Subcutaneous abdominal adipose tissue (tissue), 5 donors: Measurements from ENCODE around the gene UBXN2A.
"Not testable (repeated sequence)": the region's sequence is repeated elsewhere in the genome, so short reads cannot be mapped to it uniquely, and the experiment has no call there.

Source experiments
- H3K27ac ChIP-seq: one replicate; pipeline ENCODE4 v1.7.0; 2013; ENCODE audit warnings: low read depth, mild to moderate bottlenecking, inconsistent platforms, low read length, moderate library complexity
- H3K27me3 ChIP-seq, 5 donors: one replicate each; pipeline ENCODE4 v1.7.0; 2013; ENCODE audit warnings: low read length in 5 of 5, inconsistent platforms in 1 of 5; ENCODE audit not compliant: control insufficient read depth in 5 of 5, insufficient read depth in 4 of 5
- H3K36me3 ChIP-seq, 5 donors: one replicate each; pipeline ENCODE4 v1.7.0; 2013; ENCODE audit warnings: low read length in 5 of 5; ENCODE audit not compliant: control insufficient read depth in 5 of 5, insufficient read depth in 5 of 5
- H3K4me1 ChIP-seq, 5 donors: one replicate each; pipeline ENCODE4 v1.7.0; 2013; ENCODE audit warnings: low read length in 5 of 5, mild to moderate bottlenecking in 3 of 5, moderate library complexity in 1 of 5; ENCODE audit not compliant: control insufficient read depth in 5 of 5, insufficient read depth in 5 of 5
- H3K4me3 ChIP-seq, 5 donors: one replicate each; pipeline ENCODE4 v1.7.0; 2013; ENCODE audit warnings: low read length in 5 of 5, low read depth in 1 of 5
- H3K9ac ChIP-seq, 5 donors: one replicate each; pipeline ENCODE4 v1.7.0; 2013; ENCODE audit warnings: low read length in 5 of 5, mild to moderate bottlenecking in 4 of 5, moderate library complexity in 3 of 5
- H3K9me3 ChIP-seq, 5 donors: one replicate each; pipeline ENCODE4 v1.7.0; 2013; ENCODE audit warnings: low read length in 5 of 5; ENCODE audit not compliant: control insufficient read depth in 5 of 5
- donor health status: healthy.
- donor health status: healthy.
- donor health status: healthy.
- donor health status: healthy.
- donor health status: healthy.

UBXN2A gene

DNA sequence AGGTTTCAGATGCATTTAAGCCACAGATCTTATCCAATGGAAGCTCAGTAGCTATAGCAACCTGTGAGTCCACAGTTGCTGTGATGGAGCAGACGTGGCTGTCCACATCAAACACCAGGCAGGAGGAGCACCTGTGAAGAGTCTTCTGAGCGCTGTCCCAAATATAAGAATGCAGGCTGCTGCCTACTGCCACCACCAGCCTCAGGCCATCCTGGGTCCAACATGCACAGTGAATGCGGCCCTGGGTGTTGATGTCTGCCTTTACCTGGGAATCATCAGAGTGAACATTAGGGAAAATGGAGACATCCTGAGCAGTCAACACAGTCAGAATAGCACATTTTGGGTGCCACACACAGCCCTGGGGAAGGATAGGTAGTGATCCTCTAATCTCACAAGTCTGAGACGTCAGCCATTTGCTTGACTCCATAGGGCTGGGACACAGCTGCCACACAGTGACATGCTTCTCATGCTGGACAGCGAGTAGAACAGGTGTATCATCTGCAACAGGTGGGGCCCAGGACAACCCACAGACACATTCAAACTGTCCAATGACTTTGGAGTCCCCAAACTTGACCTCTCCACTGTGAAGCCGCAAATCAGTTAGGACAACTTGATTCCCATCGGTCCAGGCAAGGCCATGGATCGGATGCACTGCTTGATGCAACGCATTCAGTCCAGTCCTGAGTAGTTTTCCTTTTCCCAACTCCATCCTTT is 98.7 kb downstream of the UBXN2A start:
- Histone ChIP-seq H3K9me3 (no peaks in the 10 kb centered on the region), H3K4me1 (no peaks in the 10 kb centered on the region), H3K27ac (no peak overlapping the region), H3K9ac (no peak overlapping the region), H3K36me3 (peaks cover 12 to 33% (median 27%) of the 10 kb centered on the region in 5 donors), H3K27me3 (no peaks in the 10 kb centered on the region), H3K4me3 (no peak overlapping the region)

DNA sequence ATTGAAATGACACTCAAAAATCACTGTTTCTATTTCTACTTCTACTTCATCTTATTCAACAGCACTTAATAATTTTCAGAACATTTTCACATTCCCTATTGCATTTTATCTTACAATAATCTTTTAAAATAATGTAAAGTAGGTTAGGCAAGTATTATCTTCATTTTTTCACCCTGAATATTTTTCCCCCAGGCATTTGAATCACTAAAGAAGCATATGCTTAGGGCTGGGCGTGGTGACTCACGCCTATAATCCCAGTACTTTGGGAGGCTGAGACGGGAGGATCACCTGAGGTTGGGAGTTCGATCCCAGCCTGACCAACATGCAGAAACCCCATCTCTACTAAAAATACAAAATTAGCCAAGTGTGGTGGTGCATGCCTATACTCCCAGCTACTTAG is 100.2 kb downstream of the UBXN2A start:
- H3K4me3 ChIP-seq = no peak overlapping the region
- H3K27ac ChIP-seq = no peak overlapping the region
- H3K27me3 ChIP-seq = no peaks in the 10 kb centered on the region
- H3K9me3 ChIP-seq = no peaks in the 10 kb centered on the region
- no peaks in the 10 kb centered on the region for H3K4me1 ChIP-seq
- H3K36me3 ChIP-seq = peaks cover 12 to 33% (median 27%) of the 10 kb centered on the region in 5 donors
- no peak overlapping the region for H3K9ac ChIP-seq

DNA sequence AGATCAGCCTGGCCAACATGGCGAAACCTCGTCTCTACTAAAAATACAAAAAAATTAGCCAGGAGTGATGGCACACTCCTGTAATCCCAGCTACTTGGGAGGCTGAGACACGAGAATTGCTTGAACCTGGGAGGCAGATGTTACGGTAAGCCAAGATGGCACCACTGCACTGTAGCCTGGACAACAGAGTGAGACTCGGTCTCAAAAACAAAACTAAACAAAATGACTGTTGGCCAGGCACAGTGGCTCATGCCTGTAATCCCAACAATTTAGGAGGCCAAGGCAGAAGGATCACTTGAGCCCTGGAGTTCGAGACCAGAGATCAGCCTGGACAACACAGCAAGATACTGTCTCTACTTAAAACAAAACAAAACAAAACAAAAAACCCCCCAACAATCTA is 102.9 kb downstream of the UBXN2A start:
- not testable (repeated sequence) for H3K27me3 ChIP-seq, H3K4me3 ChIP-seq, H3K9me3 ChIP-seq, H3K27ac ChIP-seq, H3K9ac ChIP-seq
- Histone ChIP-seq H3K36me3 (peaks cover 5 to 13% (median 12%) of the 10 kb centered on the region in 5 donors), H3K4me1 (peaks cover 0 to 15% (median 14%) of the 10 kb centered on the region in 5 donors)

DNA sequence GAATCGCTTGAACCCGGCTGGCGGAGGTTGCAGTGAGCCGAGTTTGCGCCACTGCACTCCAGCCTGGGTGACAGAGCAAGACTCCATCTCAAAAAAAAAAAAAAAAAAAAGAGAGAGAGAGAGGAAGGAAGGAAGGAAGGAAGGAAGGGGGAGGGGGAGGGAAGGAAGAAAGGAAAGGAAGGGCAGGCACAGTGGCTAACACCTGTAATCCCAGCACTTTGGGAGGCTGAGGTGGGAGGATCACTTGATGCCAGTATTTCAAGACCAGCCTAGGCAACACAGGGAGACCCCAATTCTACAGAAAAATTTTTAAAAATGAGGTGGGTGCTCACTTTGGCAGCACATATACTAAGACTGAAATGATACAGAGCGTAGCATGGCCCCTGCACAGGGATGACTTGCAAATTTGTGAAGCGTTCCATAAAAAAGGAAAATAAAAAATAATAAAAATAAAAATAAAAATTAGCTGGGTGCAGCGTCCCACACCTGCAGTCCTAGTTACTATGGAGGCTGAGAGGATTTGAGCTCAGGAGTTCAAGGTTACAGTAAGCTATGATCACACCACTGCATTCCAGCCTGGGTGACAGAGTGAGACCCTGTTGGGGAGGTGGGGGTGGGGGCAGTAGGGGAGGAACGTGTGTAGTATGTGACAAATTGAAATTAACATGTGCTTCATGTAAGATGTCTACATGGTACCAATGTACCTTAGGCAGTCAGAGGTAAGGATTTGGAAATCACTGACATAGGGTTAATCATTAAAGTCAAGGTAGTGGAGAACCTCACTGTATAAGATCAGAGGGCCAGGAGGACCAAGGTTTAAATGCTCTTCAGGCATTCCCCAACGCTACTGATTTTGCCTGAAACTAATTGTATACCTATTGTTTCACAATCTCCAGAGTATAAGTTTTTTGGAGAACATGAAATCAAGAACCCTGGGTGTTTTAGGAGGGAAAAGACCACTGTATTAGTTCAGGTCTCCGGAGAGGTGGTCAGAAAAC is 105.5 kb downstream of the UBXN2A start:
- H3K27ac ChIP-seq = no peak overlapping the region
- H3K36me3 ChIP-seq = no peaks in the 10 kb centered on the region
- H3K9me3 ChIP-seq = no peaks in the 10 kb centered on the region
- peak overlapping the region in 2 of 5 donors; percentile 78 to 84 for H3K4me3 ChIP-seq
- H3K4me1 ChIP-seq = peaks cover 0 to 35% (median 31%) of the 10 kb centered on the region in 5 donors
- H3K27me3 ChIP-seq = no peaks in the 10 kb centered on the region
- no peak overlapping the region for H3K9ac ChIP-seq

DNA sequence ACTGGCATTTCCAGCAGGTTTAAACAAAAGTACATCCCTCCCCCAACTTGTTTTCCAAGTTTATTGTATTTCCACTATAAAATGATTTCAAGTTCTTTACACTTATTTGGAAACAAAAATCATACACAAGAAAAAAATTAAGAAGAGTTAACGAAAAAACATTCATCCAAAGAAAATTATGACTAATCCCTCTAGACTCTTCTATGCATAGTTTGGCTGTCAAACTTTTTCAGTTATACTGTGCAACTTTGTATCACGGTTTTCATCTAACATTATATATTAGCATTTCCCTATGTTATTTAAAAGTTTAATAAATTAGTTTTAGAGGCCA is 106.3 kb downstream of the UBXN2A start:
- Histone ChIP-seq H3K27ac (peak overlapping the region; percentile 82), H3K36me3 (no peaks in the 10 kb centered on the region), H3K4me1 (peaks cover 0 to 35% (median 31%) of the 10 kb centered on the region in 5 donors), H3K27me3 (no peaks in the 10 kb centered on the region), H3K9me3 (no peaks in the 10 kb centered on the region), H3K9ac (peak overlapping the region; percentile 77 to 85 (median 78)), H3K4me3 (peak overlapping the region; percentile 78 to 92 (median 87))

DNA sequence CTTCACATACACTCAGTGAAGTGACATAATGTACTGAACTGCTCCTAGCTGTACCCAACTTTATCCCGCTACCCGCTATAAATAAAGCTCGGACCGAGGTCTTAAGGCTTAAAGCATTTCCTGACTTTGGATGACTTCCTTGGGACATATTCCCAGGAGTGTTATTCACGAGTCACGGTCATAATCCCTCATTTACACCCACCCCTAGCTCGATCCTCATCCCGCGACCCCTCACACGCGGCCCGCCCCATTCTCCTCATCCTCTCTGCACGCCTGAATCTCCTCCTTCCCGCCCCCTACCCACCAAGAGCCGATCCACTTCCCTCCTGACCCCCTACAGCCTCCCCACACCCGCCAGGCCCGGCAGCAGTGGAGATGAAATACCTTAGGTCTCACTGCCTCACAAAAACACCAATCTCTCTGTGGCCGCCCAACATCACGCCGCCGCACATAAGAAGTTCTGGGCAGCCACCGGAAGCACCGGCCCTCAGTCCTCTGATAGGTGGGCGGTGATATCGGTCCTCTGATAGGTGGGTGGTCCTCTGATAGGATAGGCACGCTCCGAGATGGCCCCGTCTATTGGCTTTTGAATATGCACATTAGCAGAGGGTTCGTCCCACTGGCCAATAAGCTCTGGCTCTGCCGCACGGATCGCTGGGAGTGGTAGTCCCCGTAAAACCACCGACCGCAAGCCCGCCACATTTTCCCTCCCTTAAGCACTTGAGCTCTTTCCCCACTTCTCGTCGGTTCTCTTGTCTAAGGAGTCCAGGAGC is 106.9 kb downstream of the UBXN2A start, which contains the start of gene WDCP:
WDCP (minus strand) TSS at position 462 of the 773 bp plus-strand sequence. CDS start 7,897 bp downstream, outside the sequence.
- H3K27ac ChIP-seq = peak within 1 kb of the TSS; percentile 82
- peaks cover 0 to 35% (median 31%) of the 10 kb centered on the region in 5 donors for H3K4me1 ChIP-seq
- H3K4me3 ChIP-seq = peak within 1 kb of the TSS; percentile 78 to 92 (median 87)
- no peaks in the 10 kb centered on the region for H3K9me3 ChIP-seq
- peak within 1 kb of the TSS; percentile 77 to 85 (median 78) for H3K9ac ChIP-seq
- H3K27me3 ChIP-seq = no peaks in the 10 kb centered on the region
- no peaks in the 10 kb centered on the region for H3K36me3 ChIP-seq

DNA sequence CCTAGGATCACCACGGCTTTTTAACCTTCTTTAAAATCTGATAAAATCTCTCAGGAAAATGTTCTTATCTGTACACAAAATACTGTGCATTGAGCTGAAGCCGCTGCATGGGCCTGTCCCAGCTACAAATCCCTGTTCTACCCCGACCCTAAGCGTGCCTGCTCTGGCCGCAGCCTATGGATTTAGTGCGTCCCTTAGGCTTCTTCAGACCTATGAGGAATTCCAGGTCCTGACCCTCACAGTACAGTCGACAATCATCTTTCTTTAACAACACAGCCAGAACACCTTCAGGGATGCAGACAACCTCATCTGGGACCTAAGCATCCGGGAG is 107.4 kb downstream of the UBXN2A start:
- H3K36me3 ChIP-seq = no peaks in the 10 kb centered on the region
- H3K27me3 ChIP-seq = no peaks in the 10 kb centered on the region
- H3K4me3 ChIP-seq = peak overlapping the region; percentile 24 to 92 (median 84)
- peaks cover 0 to 35% (median 31%) of the 10 kb centered on the region in 5 donors for H3K4me1 ChIP-seq
- H3K27ac ChIP-seq = peak overlapping the region; percentile 82
- no peaks in the 10 kb centered on the region for H3K9me3 ChIP-seq
- H3K9ac ChIP-seq = no peak overlapping the region

DNA sequence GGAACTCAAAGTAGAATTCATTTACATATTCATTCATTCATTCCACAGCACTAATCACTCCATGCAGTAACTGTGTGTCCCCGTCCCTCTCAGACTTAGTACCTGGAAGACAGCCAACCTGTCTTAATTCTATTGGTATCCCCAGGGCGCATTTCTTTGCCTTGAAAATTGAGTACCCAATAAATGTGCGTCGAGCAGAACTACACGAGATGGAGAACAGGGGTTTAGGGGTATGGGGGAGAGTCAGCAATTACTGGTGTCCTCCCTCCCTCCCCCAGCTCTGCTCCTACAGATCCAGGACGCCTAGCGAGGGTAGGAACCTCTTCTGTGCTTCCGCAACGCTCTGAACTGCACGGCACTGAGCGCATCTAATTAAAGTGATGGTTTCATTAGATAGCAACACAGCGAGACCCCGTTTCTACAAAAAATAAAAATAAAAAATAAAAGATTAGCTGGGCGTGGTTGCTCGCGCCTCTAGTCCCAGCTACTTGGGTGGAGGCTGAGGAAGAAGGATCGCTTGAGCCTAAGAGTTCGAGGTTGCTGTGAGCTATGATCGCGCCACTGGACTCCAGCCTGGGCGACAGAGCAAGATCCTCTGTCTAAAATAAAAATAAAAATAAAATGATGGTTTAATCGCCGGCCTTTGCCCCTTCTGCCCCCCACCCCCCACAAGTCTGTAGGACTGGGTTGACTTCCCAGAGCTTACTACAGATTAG is 108.7 kb downstream of the UBXN2A start:
- peak overlapping the region; percentile 55 to 76 (median 70) for H3K4me3 ChIP-seq
- H3K27ac ChIP-seq = no peak overlapping the region
- no peaks in the 10 kb centered on the region for H3K9me3 ChIP-seq
- H3K27me3 ChIP-seq = no peaks in the 10 kb centered on the region
- H3K9ac ChIP-seq = peak overlapping the region in 2 of 5 donors; percentile 41 to 76
- no peaks in the 10 kb centered on the region for H3K36me3 ChIP-seq
- H3K4me1 ChIP-seq = peaks cover 0 to 35% (median 31%) of the 10 kb centered on the region in 5 donors

DNA sequence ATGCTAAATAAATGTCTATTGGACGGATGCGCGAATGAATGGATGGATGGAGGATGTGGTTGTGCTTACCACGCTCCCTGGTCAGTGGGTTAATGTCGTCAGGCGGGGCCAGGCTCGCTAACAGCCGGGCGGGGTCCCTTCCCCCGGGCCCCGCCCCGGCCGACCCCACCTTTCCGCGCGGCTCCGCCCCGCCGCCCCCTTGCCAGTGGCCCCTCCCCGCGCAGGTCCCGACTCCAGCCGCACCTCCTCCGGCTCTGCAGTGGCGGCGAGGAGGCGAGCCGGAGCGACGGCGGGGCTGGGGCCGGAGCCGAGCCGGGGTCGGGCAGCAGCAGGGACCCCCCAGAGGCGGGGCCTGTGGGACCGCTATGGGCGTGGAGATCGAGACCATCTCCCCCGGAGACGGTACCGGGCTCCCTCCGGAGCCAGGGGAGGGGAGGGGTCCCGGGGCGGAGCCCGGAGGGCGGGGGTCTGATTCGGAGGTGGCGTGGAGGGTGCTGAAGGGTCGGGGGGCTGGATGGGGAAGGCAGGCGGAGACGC is 109.3 kb downstream of the UBXN2A start, which contains the start of gene FKBP1B:
FKBP1B (plus strand) TSS at position 257 of the 537 bp plus-strand sequence; CDS start at position 366, 109 bp downstream.
- Histone ChIP-seq H3K36me3 (no peaks in the 10 kb centered on the region), H3K4me3 (peak within 1 kb of the TSS; percentile 58 to 76 (median 70)), H3K27me3 (no peaks in the 10 kb centered on the region), H3K9me3 (no peaks in the 10 kb centered on the region), H3K9ac (peak within 1 kb of the TSS in 4 of 5 donors; percentile 13 to 76 (median 72)), H3K27ac (no peak within 1 kb of the TSS), H3K4me1 (peaks cover 0 to 35% (median 31%) of the 10 kb centered on the region in 5 donors)
